OCI-LY1 (cell line): ENCODE data around the gene FBXW7.

Experiments used
- EZH2 ChIP-seq: fragments of 200-600 bp; sonication (generic), shearing (Covaris generic); IDR thresholded peaks from 2 replicates; pipeline ENCODE4 v1.8.0; 2017; ENCODE audit warnings: borderline replicate concordance, mixed run types, mild to moderate bottlenecking, antibody characterized with exemption, low read length, moderate library complexity, mixed read lengths
- TF ChIP-seq, protein P1 (sequence below): fragments of 200-600 bp; sonication (generic), shearing (Covaris generic); IDR thresholded peaks from 2 replicates; pipeline ENCODE4 v1.5.1; 2017; ENCODE audit warnings: mild to moderate bottlenecking, antibody characterized with exemption, low read length, moderate library complexity, mixed read lengths

DNA sequence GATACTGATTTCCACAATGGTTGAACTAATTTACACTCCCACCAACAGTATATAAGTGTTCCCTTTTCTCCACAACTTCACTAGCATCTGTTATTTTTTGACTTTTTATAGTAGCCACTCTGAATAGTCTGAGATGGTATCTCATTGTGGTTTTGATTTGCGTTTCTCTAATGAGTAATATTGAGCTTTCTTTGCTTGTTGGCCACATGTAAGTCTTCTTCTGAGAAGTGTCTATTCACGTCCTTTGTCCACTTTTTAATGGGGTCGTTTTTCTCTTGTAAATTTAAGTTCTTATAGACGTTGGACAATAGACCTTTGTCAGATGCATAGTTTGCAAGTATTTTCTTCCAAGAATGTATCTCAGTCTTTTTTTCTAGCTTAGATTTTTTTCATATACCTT, 10.0 kb downstream of the FBXW7 start:
- TF ChIP-seq, protein P1, sequence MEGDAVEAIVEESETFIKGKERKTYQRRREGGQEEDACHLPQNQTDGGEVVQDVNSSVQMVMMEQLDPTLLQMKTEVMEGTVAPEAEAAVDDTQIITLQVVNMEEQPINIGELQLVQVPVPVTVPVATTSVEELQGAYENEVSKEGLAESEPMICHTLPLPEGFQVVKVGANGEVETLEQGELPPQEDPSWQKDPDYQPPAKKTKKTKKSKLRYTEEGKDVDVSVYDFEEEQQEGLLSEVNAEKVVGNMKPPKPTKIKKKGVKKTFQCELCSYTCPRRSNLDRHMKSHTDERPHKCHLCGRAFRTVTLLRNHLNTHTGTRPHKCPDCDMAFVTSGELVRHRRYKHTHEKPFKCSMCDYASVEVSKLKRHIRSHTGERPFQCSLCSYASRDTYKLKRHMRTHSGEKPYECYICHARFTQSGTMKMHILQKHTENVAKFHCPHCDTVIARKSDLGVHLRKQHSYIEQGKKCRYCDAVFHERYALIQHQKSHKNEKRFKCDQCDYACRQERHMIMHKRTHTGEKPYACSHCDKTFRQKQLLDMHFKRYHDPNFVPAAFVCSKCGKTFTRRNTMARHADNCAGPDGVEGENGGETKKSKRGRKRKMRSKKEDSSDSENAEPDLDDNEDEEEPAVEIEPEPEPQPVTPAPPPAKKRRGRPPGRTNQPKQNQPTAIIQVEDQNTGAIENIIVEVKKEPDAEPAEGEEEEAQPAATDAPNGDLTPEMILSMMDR = no peak
- no peak for TF ChIP-seq EZH2
